Neural cell (in vitro differentiated cells): ENCODE results near the gene SLC44A1. TPM values are rescaled to one million over a fixed set of nuclear protein-coding genes. Genes with fewer than 3 reads are reported as not detected.

Experiments used
- H2AFZ ChIP-seq: fragments of 200-600, 300-800 bp; sonication (generic), shearing (Covaris generic); 2 replicates; pipeline ENCODE4 v1.6.0; 2014; ENCODE audit warnings: low read depth, mild to moderate bottlenecking, antibody characterized with exemption, low read length, moderate library complexity
- H3F3A ChIP-seq: fragments of 200-600 bp; shearing (Covaris generic); 2 replicates; pipeline ENCODE4 v1.6.1; 2016; ENCODE audit warnings: mild to moderate bottlenecking, moderate library complexity, mixed read lengths, antibody characterized with exemption, low read length; ENCODE audit not compliant: insufficient read depth, poor library complexity, severe bottlenecking
- H3K27ac ChIP-seq: fragments of 200-600, 300-800 bp; sonication (generic), shearing (Covaris generic); 2 replicates; pipeline ENCODE4 v1.5.1; 2014; ENCODE audit warnings: mild to moderate bottlenecking, low read length, moderate library complexity
- H3K27me3 ChIP-seq: fragments of 300-800, 200-600 bp; sonication (generic), shearing (Covaris generic); 2 replicates; pipeline ENCODE4 v1.6.0; 2014; ENCODE audit warnings: mild to moderate bottlenecking, low read depth, low read length, moderate library complexity; ENCODE audit not compliant: insufficient read depth
- H3K36me3 ChIP-seq: fragments of 300-800, 200-600 bp; sonication (generic), shearing (Covaris generic); 2 replicates; pipeline ENCODE4 v1.5.1; 2014; ENCODE audit warnings: mild to moderate bottlenecking, antibody characterized with exemption, low read length, moderate library complexity; ENCODE audit not compliant: insufficient read depth
- H3K4me2 ChIP-seq: fragments of 300-800, 200-600 bp; sonication (generic), shearing (Covaris generic); 2 replicates; pipeline ENCODE4 v1.6.0; 2014; ENCODE audit warnings: mild to moderate bottlenecking, low read length
- H3K4me3 ChIP-seq: fragments of 300-800, 200-600 bp; sonication (generic), shearing (Covaris generic); 2 replicates; pipeline ENCODE4 v1.5.1; 2014; ENCODE audit warnings: mild to moderate bottlenecking, low read length, moderate library complexity
- H3K79me2 ChIP-seq: fragments of 200-600 bp; shearing (Covaris generic); replicated peaks from 2 replicates; pipeline ENCODE4 v1.6.0; 2014; ENCODE audit warnings: mild to moderate bottlenecking, low read length, moderate library complexity; ENCODE audit not compliant: insufficient read depth
- H3K9ac ChIP-seq: fragments of 300-800, 200-600 bp; sonication (generic), shearing (Covaris generic); 2 replicates; pipeline ENCODE4 v1.6.1; 2016; ENCODE audit warnings: mild to moderate bottlenecking, low read length, mixed read lengths
- H3K9me2 ChIP-seq: fragments of 200-600 bp; shearing (Covaris generic); 2 replicates; pipeline ENCODE4 v1.6.1; 2016; ENCODE audit warnings: mild to moderate bottlenecking, low read length, mixed read lengths; ENCODE audit not compliant: insufficient read depth
- H3K9me3 ChIP-seq: fragments of 200-600, 300-800 bp; sonication (generic), shearing (Covaris generic); 2 replicates; pipeline ENCODE4 v1.6.1; 2016; ENCODE audit warnings: mild to moderate bottlenecking, mixed run types, low read length, moderate library complexity, mixed read lengths
- H4K20me1 ChIP-seq: fragments of 200-600 bp; shearing (Covaris generic); 2 replicates; pipeline ENCODE4 v1.6.1; 2016; ENCODE audit warnings: mild to moderate bottlenecking, mixed run types; ENCODE audit not compliant: insufficient read depth
- CTCF ChIP-seq: fragments of 450-650 bp; IDR thresholded peaks from 2 replicates; pipeline ENCODE4 v1.5.1; 2014; ENCODE audit warnings: antibody characterized with exemption, mild to moderate bottlenecking, moderate library complexity; ENCODE audit not compliant: poor library complexity, severe bottlenecking
- EP300 ChIP-seq: fragments of 450-650 bp; conservative IDR thresholded peaks from 2 replicates; pipeline ENCODE4 v1.6.1; 2014; ENCODE audit warnings: antibody characterized with exemption, mild to moderate bottlenecking, moderate library complexity; ENCODE audit not compliant: poor library complexity, severe bottlenecking
- EZH2 ChIP-seq: fragments of 200-600, 300-800 bp; shearing (Covaris generic), sonication (generic); IDR thresholded peaks from 2 replicates; pipeline ENCODE4 v1.6.1; 2014; ENCODE audit warnings: antibody characterized with exemption, low read length, borderline replicate concordance, mild to moderate bottlenecking; ENCODE audit not compliant: insufficient read depth, poor library complexity, severe bottlenecking
- MXI1 ChIP-seq: fragments of 450-650 bp; conservative IDR thresholded peaks from 2 replicates; pipeline ENCODE4 v1.6.1; 2014; ENCODE audit warnings: antibody characterized with exemption, mild to moderate bottlenecking; ENCODE audit not compliant: poor library complexity, severe bottlenecking
- POLR2AphosphoS5 ChIP-seq: IDR thresholded peaks from 2 replicates; pipeline ENCODE4 v1.6.1; 2012
- RAD21 ChIP-seq: fragments of 450-650 bp; conservative IDR thresholded peaks from 2 replicates; pipeline ENCODE4 v1.6.1; 2014; ENCODE audit warnings: antibody characterized with exemption, mild to moderate bottlenecking, moderate library complexity
- REST ChIP-seq: IDR thresholded peaks from 2 replicates; pipeline ENCODE4 v1.6.1; 2012; ENCODE audit warnings: borderline replicate concordance
- SMC3 ChIP-seq: fragments of 450-650 bp; conservative IDR thresholded peaks from 2 replicates; pipeline ENCODE4 v1.6.1; 2014; ENCODE audit warnings: antibody characterized with exemption, mild to moderate bottlenecking, moderate library complexity; ENCODE audit not compliant: poor library complexity
- TAF1 ChIP-seq: IDR thresholded peaks from 2 replicates; pipeline ENCODE4 v1.6.1; 2012; ENCODE audit warnings: low read depth
- polyA plus RNA-seq: library from polyadenylated mRNA; depleted of rRNA; stranded (reverse); fragments of >200 nt; gene quantifications from 2 replicates; pipeline ENCODE4 v1.2.3, GENCODE V29; 2014

SLC44A1 gene
- polyA plus RNA-seq, 1 donor from 2014 or later: 3.9 TPM

GRCh38 chr9:105282870-105283621 lies 38.6 kb downstream of the SLC44A1 start:
- no peak overlapping the region for H2AFZ ChIP-seq
- H3K9me3 ChIP-seq: no peaks in the 10 kb centered on the region
- no peaks in the 10 kb centered on the region for H3K9me2 ChIP-seq
- H3K79me2 ChIP-seq: no peaks in the 10 kb centered on the region
- no peaks in the 10 kb centered on the region for H4K20me1 ChIP-seq
- no peaks in the 10 kb centered on the region for H3K36me3 ChIP-seq
- TF ChIP-seq TAF1 (no peak), RAD21 (no peak), SMC3 (no peak), REST (no peak)
- H3K9ac ChIP-seq: no peak overlapping the region
- H3K4me2 ChIP-seq: no peak overlapping the region
- no peaks in the 10 kb centered on the region for H3K27me3 ChIP-seq
- no peak overlapping the region for H3K4me3 ChIP-seq
- H3F3A ChIP-seq: no peaks in the 10 kb centered on the region
- H3K27ac ChIP-seq: no peak overlapping the region

GRCh38 chr9:105283795-105284194 lies 39.3 kb downstream of the SLC44A1 start:
- H3K9me2 ChIP-seq: no peaks in the 10 kb centered on the region

GRCh38 chr9:105284463-105284862 lies 40.0 kb downstream of the SLC44A1 start:
- no peak for TF ChIP-seq SMC3
- no peak for TF ChIP-seq REST
- no peak for TF ChIP-seq EZH2
- no peak for TF ChIP-seq CTCF
- no peak for TF ChIP-seq RAD21
- TF ChIP-seq TAF1: no peak
- TF ChIP-seq POLR2AphosphoS5: no peak
- TF ChIP-seq EP300: no peak
- no peak for TF ChIP-seq MXI1
- no peak overlapping the region for H3K4me2 ChIP-seq
- no peaks in the 10 kb centered on the region for H3K36me3 ChIP-seq
- H2AFZ ChIP-seq: no peak overlapping the region
- no peaks in the 10 kb centered on the region for H3F3A ChIP-seq
- H4K20me1 ChIP-seq: no peaks in the 10 kb centered on the region
- H3K9me3 ChIP-seq: no peaks in the 10 kb centered on the region
- H3K79me2 ChIP-seq: no peaks in the 10 kb centered on the region
- H3K9ac ChIP-seq: no peak overlapping the region
- H3K27ac ChIP-seq: no peak overlapping the region
- no peaks in the 10 kb centered on the region for H3K27me3 ChIP-seq
- no peak overlapping the region for H3K4me3 ChIP-seq
- no peaks in the 10 kb centered on the region for H3K9me2 ChIP-seq

More at GRCh38 chr9:105283795-105284194, 39.3 kb downstream of the SLC44A1 start:
- no peaks in the 10 kb centered on the region for H3F3A ChIP-seq
- H3K27ac ChIP-seq: no peak overlapping the region
- H3K9ac ChIP-seq: no peak overlapping the region
- TF ChIP-seq EZH2 (no peak), TAF1 (no peak)
- H3K9me3 ChIP-seq: no peaks in the 10 kb centered on the region
- no peaks in the 10 kb centered on the region for H3K79me2 ChIP-seq
- H4K20me1 ChIP-seq: no peaks in the 10 kb centered on the region
- H3K4me2 ChIP-seq: no peak overlapping the region
- no peaks in the 10 kb centered on the region for H3K36me3 ChIP-seq
- H2AFZ ChIP-seq: no peak overlapping the region
- no peak overlapping the region for H3K4me3 ChIP-seq
- no peaks in the 10 kb centered on the region for H3K27me3 ChIP-seq
